ENCODE data around the gene TSEN34. TPM values are rescaled to one million over a fixed set of nuclear protein-coding genes. Genes with fewer than 3 reads are reported as not detected.
A peak's percentile ranks its signal among the peaks of the same experiment; 100 is the strongest.

Gene TSEN34
- total RNA-seq, 2 experiments from 2014 or later = 8.4 to 8.6 TPM

DNA sequence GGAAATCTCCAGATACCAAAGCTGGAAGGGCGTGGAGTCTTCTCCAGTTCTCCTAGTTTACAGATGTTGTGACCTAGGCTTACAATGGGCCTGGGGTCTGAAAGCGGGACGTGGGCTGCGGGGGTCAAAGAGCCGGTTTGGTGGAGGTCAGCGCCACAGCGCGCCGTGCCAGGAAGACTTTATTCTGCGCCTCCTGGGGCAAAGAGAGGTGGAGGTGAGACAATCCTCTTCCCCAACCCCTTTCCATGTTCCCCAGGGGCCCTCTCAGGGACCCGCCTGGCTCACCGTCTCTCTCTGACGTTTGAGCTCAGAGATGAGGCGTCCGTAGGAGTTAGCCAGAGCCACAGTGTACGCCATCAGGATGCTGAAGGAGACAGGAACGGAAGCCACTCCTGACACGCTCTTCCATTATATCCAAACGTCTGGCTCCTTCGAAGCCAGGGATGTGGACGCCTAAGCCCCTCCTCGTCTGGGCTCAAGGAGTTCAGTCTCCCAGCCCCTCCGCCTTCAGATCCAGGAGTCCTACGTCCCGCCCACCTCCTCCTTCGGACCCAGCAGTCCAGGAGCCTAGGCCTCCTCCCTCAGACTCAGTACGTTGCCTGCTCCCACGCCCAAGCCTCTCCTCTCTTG lies 30.8 kb upstream of the TSEN34 start:
- Histone ChIP-seq H3K9me3 (ENCODE audit: control insufficient read depth in 1 of 2, insufficient read depth in 1 of 2, low read length in 2 of 2) (peaks cover 0 to 3% of the 10 kb centered on the region in 2 experiments), H3K27me3 (ENCODE audit: control insufficient read depth in 1 of 2, insufficient read depth in 2 of 2, low read length in 2 of 2) (no peaks in the 10 kb centered on the region), H3K27ac (ENCODE audit: low read depth in 1 of 2, low read length in 2 of 2) (peak overlapping the region; percentile 82 to 86), H3K36me3 (ENCODE audit: insufficient read depth, low read length) (peaks cover 33% of the 10 kb centered on the region), H3K4me1 (ENCODE audit: insufficient read depth, low read length) (peaks cover 81% of the 10 kb centered on the region), H3K4me3 (ENCODE audit: low read length) (peak overlapping the region; percentile 90)
- ChIA-PET CTCF (interaction anchor here (0.5 to 2.3 kb wide), 5 partner anchors 8 to 57 kb away, joined by 3 to 15 read pairs (median 5); partner anchors contain the start of genes CNOT3 and MBOAT7), POLR2A (interaction anchor here (0.7 to 7.7 kb wide), 8 partner anchors 16 to 288 kb away, joined by 3 to 144 read pairs (median 18); partner anchors contain the start of genes CNOT3, LENG8, MBOAT7 and PRPF31)
- peak overlapping the region; percentile 94 for H3K27ac Mint-ChIP-seq
- H3K4me3 Mint-ChIP-seq = peak overlapping the region; percentile 98
- peak in 1 of 14 experiments; percentile 52 for DNase-seq
- TF ChIP-seq, protein P1, sequence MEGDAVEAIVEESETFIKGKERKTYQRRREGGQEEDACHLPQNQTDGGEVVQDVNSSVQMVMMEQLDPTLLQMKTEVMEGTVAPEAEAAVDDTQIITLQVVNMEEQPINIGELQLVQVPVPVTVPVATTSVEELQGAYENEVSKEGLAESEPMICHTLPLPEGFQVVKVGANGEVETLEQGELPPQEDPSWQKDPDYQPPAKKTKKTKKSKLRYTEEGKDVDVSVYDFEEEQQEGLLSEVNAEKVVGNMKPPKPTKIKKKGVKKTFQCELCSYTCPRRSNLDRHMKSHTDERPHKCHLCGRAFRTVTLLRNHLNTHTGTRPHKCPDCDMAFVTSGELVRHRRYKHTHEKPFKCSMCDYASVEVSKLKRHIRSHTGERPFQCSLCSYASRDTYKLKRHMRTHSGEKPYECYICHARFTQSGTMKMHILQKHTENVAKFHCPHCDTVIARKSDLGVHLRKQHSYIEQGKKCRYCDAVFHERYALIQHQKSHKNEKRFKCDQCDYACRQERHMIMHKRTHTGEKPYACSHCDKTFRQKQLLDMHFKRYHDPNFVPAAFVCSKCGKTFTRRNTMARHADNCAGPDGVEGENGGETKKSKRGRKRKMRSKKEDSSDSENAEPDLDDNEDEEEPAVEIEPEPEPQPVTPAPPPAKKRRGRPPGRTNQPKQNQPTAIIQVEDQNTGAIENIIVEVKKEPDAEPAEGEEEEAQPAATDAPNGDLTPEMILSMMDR (IDR thresholded peaks at IDR 0.05) = no peak
- H3K27me3 Mint-ChIP-seq = no peaks in the 10 kb centered on the region
- intact Hi-C loops (cut with DNase I, micrococcal nuclease) = no loop called here
- peaks cover 41% of the 10 kb centered on the region for H3K36me3 Mint-ChIP-seq (ENCODE audit: low read depth)
- ATAC-seq (ENCODE audit: poor library complexity) = no peak
- H3K9me3 Mint-ChIP-seq = no peaks in the 10 kb centered on the region
- peaks cover 54% of the 10 kb centered on the region for H3K4me1 Mint-ChIP-seq (ENCODE audit: low read depth)

DNA sequence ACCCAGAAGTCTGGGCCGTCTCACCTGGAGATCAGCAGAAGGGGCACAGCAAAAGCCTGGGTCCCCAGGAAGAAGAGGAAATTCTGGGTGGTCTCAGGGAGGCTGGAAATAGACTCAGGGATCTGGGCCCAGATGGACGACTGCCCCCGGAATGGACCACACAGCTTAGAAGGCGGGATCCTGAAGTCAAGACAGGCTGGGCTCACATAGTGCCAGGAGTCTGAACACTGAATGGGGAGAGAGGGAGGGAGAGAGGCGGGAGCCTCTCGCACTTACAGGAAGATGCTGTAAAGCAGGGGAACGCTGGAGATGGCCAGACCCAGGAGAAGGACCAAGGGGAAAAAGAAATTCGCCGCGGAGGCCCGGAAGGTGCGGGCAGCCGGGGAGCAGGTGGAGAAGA lies 30.3 kb upstream of the TSEN34 start:
- no peak overlapping the region for H3K4me3 ChIP-seq (ENCODE audit: low read length)
- peak overlapping the region in 1 of 2 donors; percentile 86 for H3K27ac ChIP-seq (ENCODE audit: low read depth in 1 of 2, low read length in 2 of 2)
- intact Hi-C loops (cut with DNase I, micrococcal nuclease) = no loop called here
- Mint-ChIP-seq H3K36me3 (ENCODE audit: low read depth) (peaks cover 39% of the 10 kb centered on the region), H3K4me3 (peak overlapping the region; percentile 98), H3K9me3 (no peaks in the 10 kb centered on the region), H3K27me3 (no peaks in the 10 kb centered on the region), H3K27ac (peak overlapping the region; percentile 94), H3K4me1 (ENCODE audit: low read depth) (peaks cover 54% of the 10 kb centered on the region)
- H3K4me1 ChIP-seq (ENCODE audit: insufficient read depth, low read length) = peaks cover 76% of the 10 kb centered on the region
- H3K36me3 ChIP-seq (ENCODE audit: insufficient read depth, low read length) = peaks cover 27% of the 10 kb centered on the region
- CTCF ChIA-PET = interaction anchor here (0.5 kb wide), 1 partner anchor 8 kb away, joined by 3 read pairs; no protein-coding TSS in a partner anchor
- TF ChIP-seq, protein P1 (IDR thresholded peaks at IDR 0.05) = no peak
- H3K27me3 ChIP-seq (ENCODE audit: control insufficient read depth in 1 of 2, insufficient read depth in 2 of 2, low read length in 2 of 2) = no peaks in the 10 kb centered on the region
- POLR2A ChIA-PET = interaction anchor here (2.3 to 7.7 kb wide), 4 partner anchors 23 to 45 kb away, joined by 20 to 144 read pairs (median 70); partner anchors contain the start of genes CNOT3, MBOAT7, PRPF31 and RPS9
- peak in 1 of 14 experiments; percentile 40 for DNase-seq
- ATAC-seq (ENCODE audit: poor library complexity) = no peak
- peaks cover 0 to 5% of the 10 kb centered on the region in 2 experiments for H3K9me3 ChIP-seq (ENCODE audit: control insufficient read depth in 1 of 2, insufficient read depth in 1 of 2, low read length in 2 of 2)

DNA sequence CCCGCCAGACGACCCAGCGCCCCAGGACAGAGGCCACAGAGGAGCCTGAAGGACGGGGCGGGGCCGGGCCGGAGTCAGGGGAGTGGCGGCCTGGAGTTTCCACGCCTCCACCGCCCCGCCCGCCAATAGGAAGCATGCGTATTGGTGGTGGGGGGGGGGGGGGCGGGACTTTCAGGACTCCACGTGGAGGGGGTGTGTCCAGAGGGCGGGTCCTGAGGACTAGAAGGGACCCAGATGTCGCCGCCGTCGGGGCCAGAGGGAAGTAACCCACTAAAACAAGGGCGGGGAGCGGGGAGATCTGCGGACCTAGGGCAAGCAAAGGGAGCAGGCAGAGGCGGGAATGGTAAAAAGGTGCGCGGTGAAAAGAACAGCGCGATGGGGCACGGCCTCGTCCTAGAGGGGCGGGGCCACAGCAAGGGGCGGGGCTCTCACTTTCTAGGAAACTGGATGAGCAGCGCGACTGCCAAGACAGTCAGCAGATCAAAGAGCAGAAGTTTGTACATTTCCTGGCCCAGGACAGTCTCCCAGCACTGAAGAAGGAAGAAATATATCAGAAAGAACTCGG lies 28.8 kb upstream of the TSEN34 start:
- Mint-ChIP-seq H3K27ac (peak overlapping the region; percentile 20), H3K27me3 (no peaks in the 10 kb centered on the region), H3K36me3 (ENCODE audit: low read depth) (peaks cover 24% of the 10 kb centered on the region), H3K4me1 (ENCODE audit: low read depth) (peaks cover 49% of the 10 kb centered on the region), H3K4me3 (peak overlapping the region; percentile 89), H3K9me3 (no peaks in the 10 kb centered on the region)
- POLR2A ChIA-PET = interaction anchor here (1.0 to 1.9 kb wide), 2 partner anchors 25 to 27 kb away, joined by 3 to 6 read pairs; partner anchors contain the start of genes CNOT3 and MBOAT7
- TF ChIP-seq, protein P1 (IDR thresholded peaks at IDR 0.05) = no peak
- ATAC-seq (ENCODE audit: poor library complexity) (peak; percentile 16), DNase-seq (peak; percentile 58 to 92 (median 75))
- Histone ChIP-seq H3K4me1 (ENCODE audit: insufficient read depth, low read length) (peaks cover 66% of the 10 kb centered on the region), H3K36me3 (ENCODE audit: insufficient read depth, low read length) (peaks cover 13% of the 10 kb centered on the region), H3K27me3 (ENCODE audit: control insufficient read depth in 1 of 2, insufficient read depth in 2 of 2, low read length in 2 of 2) (no peaks in the 10 kb centered on the region), H3K9me3 (ENCODE audit: control insufficient read depth in 1 of 2, insufficient read depth in 1 of 2, low read length in 2 of 2) (peaks cover 0 to 5% of the 10 kb centered on the region in 2 experiments), H3K27ac (ENCODE audit: low read depth in 1 of 2, low read length in 2 of 2) (no peak overlapping the region), H3K4me3 (ENCODE audit: low read length) (peak overlapping the region; percentile 49)
- intact Hi-C loops (cut with DNase I, micrococcal nuclease) = no loop called here
- CTCF ChIA-PET = no interaction called here

All from CD4-positive, alpha-beta T cell (primary cell).